GM19099 (cell line): Measurements from ENCODE around the gene PRDM5.

Source experiments
- POLR2A ChIP-seq: IDR thresholded peaks from 3 replicates; pipeline ENCODE4 v1.6.1; 2011; ENCODE audit warnings: low read depth; ENCODE audit not compliant: insufficient read length; ENCODE audit errors: extremely low read depth

The PRDM5 gene

GRCh38 chr4:120922381-120923206 is at the start of gene PRDM5:
Gene PRDM5, minus strand, starts transcription at chr4:120922726. Its CDS starts 118 bp downstream, at chr4:120922608.
- TF ChIP-seq POLR2A = no peak

GRCh38 chr4:120971884-120972283 is 49.4 kb upstream of the PRDM5 start:
- TF ChIP-seq POLR2A = no peak

DNA sequence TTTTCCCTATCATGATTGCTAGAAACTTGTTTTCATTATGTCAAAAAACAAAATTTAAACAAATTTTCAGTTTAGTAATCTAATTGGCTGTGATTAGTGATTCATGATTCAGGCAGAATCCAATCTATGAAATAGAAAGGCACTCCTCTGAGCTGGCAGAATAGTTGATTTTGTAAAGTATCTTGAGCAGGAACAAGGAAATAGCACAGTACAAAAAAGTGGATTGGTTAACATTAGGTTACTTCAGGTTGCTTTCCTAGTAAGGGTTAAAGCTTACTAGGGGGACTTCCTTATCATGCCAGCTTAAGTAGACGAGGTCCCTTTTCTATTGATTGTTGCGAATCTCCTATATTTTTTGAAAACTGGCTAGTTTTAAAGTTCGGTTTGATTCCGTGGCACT is 43.4 kb upstream of the PRDM5 start:
- TF ChIP-seq POLR2A = no peak

DNA sequence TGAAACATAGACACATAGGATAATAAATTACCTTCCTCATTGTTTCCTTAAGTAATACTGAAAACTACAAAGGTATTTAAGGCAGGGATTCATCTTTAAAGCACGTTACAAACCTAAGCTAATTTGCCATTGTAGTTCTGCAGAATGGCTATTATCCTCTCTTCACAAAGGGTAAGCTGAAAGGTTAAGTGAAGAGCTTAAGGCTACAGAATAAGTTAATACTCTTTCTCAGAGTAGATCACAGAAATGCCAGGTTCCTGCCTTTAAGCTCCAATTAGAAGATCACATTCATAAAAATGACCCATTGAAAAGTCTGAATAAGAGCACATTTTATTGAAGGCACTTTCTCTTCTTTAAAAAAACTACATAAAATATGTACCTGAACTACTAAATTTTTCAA is 42.1 kb upstream of the PRDM5 start:
- no peak for TF ChIP-seq POLR2A

GRCh38 chr4:120963449-120963848 is 40.9 kb upstream of the PRDM5 start:
- no peak for TF ChIP-seq POLR2A

DNA sequence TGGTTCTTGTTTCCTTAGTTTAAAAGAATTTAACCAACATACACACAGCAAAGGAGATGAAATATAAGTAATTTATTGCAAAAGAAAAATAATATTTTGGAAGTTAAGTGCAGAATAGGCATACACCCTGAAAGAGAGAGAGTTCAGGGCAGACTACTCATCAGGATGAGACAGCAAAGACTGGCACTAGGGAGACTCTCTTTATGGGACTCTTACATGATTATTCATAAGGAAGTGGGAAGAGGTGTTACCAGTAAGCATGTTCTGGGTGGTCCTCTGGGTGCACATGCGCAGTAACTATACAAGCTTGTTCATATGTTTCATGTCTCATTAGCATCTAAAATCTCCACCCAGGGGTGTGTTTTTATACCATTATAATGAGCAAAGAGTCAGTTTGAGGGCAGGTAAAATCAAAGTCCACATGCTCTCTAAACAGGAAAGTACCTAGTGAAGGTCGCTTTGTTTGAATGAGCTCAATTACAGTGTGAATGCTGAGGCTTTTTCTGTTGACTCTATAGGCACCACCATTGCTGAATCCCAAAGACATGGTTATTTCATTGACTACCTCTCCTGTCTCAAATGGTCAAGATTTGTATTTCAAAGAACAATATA is 38.2 kb upstream of the PRDM5 start:
- TF ChIP-seq POLR2A = no peak

- TF ChIP-seq POLR2A = no peak
Measured at GRCh38 chr4:120948382-120948781, 25.9 kb upstream of the PRDM5 start.

DNA sequence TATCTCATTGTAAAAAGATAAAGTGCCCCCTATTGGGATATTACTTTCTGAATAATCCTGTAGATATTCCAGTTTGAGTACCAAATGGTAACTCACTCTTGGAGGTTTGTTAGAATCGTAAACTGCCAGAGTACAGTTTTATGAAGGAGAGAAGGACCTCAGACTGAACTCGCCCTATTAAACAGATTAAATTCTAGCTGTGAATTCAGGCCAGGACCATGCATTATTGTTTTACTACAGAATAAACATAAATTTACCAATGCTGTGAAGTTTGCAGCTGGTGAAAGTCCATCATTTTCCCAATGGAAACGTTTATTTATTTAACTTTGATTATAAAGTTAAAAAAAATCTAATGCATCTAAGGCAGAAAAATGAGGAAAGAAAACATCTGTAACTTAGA is 20.2 kb upstream of the PRDM5 start:
- TF ChIP-seq POLR2A = no peak

GRCh38 chr4:120940547-120940946 is 18.0 kb upstream of the PRDM5 start:
- TF ChIP-seq POLR2A = no peak

DNA sequence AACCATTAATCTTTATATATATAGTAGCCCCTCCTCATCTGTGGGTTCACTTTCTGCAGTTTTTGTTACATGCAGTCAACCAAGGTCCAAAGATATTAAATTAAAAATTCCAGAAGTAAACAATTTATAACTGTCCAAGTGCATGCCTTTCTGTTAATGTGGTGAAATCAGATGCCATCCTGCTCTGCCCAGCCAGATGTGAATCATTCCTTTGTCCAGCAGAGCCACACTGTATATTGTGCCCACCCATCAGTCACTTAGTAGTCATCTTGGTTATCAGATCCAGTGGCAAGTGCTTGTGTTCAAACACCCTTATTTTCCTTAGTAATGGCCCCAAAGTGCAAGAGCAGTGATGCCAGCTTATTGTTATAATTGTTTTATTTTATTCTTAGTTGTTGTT is 17.2 kb upstream of the PRDM5 start:
- no peak for TF ChIP-seq POLR2A

DNA sequence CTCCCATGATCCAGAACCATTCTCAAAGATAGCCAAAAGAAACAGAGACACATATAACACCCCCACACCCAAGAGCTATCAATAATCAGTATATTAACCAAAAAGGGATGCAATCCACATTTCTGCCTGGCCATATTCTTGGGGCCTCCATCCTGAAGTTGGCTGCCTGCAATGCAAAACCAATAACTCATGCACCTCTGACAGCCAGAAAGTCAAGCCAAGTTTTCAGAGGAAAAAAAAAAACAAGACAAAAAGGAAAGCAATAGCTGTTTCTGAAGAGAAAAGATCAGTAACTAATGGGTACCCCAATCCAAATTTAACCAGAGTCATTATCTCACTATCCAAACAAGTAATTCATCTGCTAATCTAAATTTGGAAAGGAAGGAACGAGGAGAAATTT is 7.3 kb upstream of the PRDM5 start:
- TF ChIP-seq POLR2A = no peak

DNA sequence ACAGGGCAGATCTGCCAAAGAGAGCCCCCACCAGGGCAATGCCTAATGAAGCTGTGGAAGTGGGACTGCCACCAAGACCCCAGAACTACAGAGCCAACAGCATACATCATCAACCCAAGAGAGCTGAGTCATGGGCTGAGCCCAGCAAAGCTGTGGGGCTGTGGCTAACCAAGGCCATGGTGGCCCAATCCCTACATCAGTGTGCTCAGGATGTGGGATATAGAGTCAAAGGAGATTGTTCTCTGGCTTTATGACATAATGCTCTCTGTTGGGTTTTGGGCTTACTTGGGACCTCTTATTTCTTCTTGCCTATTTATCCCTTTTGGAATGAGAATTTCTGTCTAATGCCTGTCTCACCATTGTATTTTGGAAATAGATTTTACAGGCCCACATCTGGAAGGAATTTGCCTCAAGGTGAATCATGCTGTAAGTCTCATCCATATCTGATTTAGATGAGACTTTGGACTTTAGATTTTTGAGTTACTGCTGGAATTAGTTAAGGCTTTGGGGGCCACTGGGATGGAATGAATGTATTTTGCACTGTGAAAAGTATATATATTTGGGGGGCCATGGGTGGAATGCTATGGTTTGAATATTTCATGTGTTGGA is 5.4 kb upstream of the PRDM5 start:
- TF ChIP-seq POLR2A = no peak

DNA sequence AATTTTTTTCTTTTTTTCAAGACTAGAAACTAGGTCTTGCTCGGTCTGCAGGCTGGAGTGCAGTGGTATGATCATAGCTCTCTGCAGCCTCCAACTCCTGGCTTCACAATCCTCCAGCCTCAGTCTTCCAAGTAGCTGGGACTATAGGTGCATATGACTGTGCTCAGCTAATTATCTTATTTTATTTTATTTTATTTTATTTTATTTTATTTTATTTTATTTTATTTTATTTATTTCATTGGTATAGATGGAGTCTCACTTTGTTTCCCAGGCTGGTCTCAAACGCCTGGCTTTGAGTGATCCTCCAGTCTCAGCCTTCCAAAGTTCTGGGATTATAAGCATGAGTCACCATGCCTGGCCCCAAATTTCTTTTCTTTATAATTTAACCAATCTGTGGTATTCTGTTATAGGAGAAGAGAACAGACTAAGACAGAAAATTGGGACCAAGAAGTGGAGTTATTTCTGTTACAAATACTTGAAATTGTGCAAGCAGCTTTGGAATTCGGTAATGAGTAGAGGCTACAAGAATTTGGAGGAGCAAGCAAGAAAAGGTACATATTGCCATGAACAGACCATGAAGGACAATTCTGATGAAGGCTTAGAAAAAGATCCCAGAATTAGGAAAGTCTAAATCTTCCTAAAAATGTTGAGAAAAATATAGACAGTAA is 4.0 kb upstream of the PRDM5 start:
- no peak for TF ChIP-seq POLR2A

GRCh38 chr4:120924931-120925330 is 2.4 kb upstream of the PRDM5 start:
- TF ChIP-seq POLR2A = no peak

DNA sequence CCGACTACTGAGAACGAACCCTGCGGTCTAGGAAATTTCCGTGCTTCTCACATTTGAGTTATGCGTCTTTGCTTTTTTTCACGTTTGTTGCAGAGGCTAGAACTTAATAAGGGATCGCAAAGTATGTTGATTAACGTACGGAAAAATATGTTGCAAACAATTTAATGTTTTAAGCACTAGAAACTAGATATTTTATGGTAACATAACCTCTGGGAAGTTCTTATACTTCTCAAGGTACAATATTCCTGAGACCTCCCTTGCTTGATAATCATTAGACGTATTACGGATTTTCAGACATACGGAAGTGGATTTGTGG is 639 bp upstream of the PRDM5 start:
- no peak for TF ChIP-seq POLR2A
